ENCODE measurements around the gene TCF7L1.

GRCh38 chr2:85087541-85087940, 45.7 kb upstream of the TCF7L1 start:
- TF ChIP-seq CTCF (IDR thresholded peaks at IDR 0.05; ENCODE audit: low read length) = no peak
- no peak for TF ChIP-seq EZH2 (optimal IDR thresholded peaks at IDR 0.05; ENCODE audit: low read depth, low read length)

Measured in MM.1S (cell line).